Activated naive CD4-positive, alpha-beta T cell treated with anti-CD3 and anti-CD28 coated beads, Interleukin-2, amount 10 ng/mL, durations not matched to agents 5 hours and 36 hours (primary cell): Measurements from ENCODE around the gene GLS. TPM values are rescaled to one million over a fixed set of nuclear protein-coding genes. Genes with fewer than 3 reads are reported as not detected.

ENCODE experiments used
- total RNA-seq, 2 experiments: library from RNA; stranded (reverse); gene quantifications; one replicate each; pipeline ENCODE4 v1.2.3, GENCODE V29; 2021

The GLS gene
- total RNA-seq: 100 to 1,000 TPM; 154 to 167 TPM

GRCh38 chr2:190880378-190881083 lies at the start of gene GLS:
Gene GLS (plus strand): TSS chr2:190880821. CDS start chr2:190881085, 264 bp downstream.

GRCh38 chr2:191013932-191014652 lies 133.5 kb downstream of the GLS start, which contains the start of gene STAT1:
Gene STAT1 (minus strand): TSS chr2:191014171. CDS start chr2:191010003, 4,168 bp downstream.

Other genes starting within 250 kb of the GLS start
- 10 to 100 TPM; 20.4 to 21.1 TPM for gene NAB1, start 231.7 kb upstream of the GLS start, total RNA-seq
- gene STAT1, start 133.3 kb downstream of the GLS start, total RNA-seq: 100 to 1,000 TPM; 719 to 729 TPM